ENCODE data around the gene BMP7. TPM values are rescaled to one million over a fixed set of nuclear protein-coding genes. Genes with fewer than 3 reads are reported as not detected.

BMP7 gene
- total and polyA plus RNA-seq, 9 of the 15 experiments (the other 6 are each of a cell fraction or from before 2014, with no cell fraction given) = 0.18 TPM; not detected in 8

GRCh38 chr20:57241363-57241991 lies 25.0 kb downstream of the BMP7 start:
- Histone ChIP-seq H3K4me1 (replicated peaks in 1 of 2; ENCODE audit: control insufficient read depth in 2 of 2, insufficient read depth in 2 of 2, low read length in 2 of 2) (no peaks in the 10 kb centered on the region), H3K27ac (ENCODE audit: extremely low read depth, low read depth, low read length) (no peak overlapping the region), H3K4me2 (ENCODE audit: insufficient read depth, low read length) (no peak overlapping the region), H3K9me1 (ENCODE audit: control insufficient read depth, insufficient read depth, low read length) (peaks cover 2% of the 10 kb centered on the region), H3K79me2 (ENCODE audit: control insufficient read depth, insufficient read depth, low read length) (no peaks in the 10 kb centered on the region), H2AFZ (ENCODE audit: low read depth, low read length) (no peak overlapping the region), H3K27me3 (ENCODE audit: control insufficient read depth in 2 of 2, insufficient read depth in 2 of 2, low read length in 2 of 2) (peaks cover 0 to 13% of the 10 kb centered on the region in 2 experiments; a peak in 2 of 5 replicates), H3K9ac (ENCODE audit: insufficient read depth in 1 of 2, low read depth in 2 of 2, low read length in 2 of 2) (no peak overlapping the region), H3K4me3 (no peak overlapping the region), H3K9me3 (replicated peaks; ENCODE audit: control insufficient read depth, insufficient read depth, low read depth, low read length) (no peaks in the 10 kb centered on the region), H3K36me3 (ENCODE audit: control insufficient read depth, insufficient read depth, low read length) (no peaks in the 10 kb centered on the region), H4K20me1 (replicated peaks; ENCODE audit: control insufficient read depth, insufficient read depth, low read length) (no peaks in the 10 kb centered on the region)
- WGBS (ENCODE audit: insufficient coverage, low coverage, missing lambda C conversion rate) = 0% methylated on average over 6 of the region's 6 CpGs
- BruUV-seq (replicated peaks) = no TSS peak
- intact Hi-C loops (cut with micrococcal nuclease) = no loop called here
- DNase-seq (ENCODE audit: extremely low read depth in 1 of 4, low spot score in 3 of 4) (no peak), FAIRE-seq (no peak), ATAC-seq (no peak)
- in situ Hi-C loops (cut with MboI) = no loop called here
- CTCF ChIA-PET (ENCODE audit: low intra/inter-chr PET ratio) = no interaction called here
- POLR2A ChIA-PET = interaction anchor here (0.6 kb wide), 1 partner anchor 233 kb away, joined by 3 read pairs; no protein-coding TSS in a partner anchor
- no peak for TF ChIP-seq SMAD2 (IDR thresholded peaks at IDR 0.05; ENCODE audit: low read depth, low read length)
- no peak for TF ChIP-seq CHD4 (IDR thresholded peaks at IDR 0.05; ENCODE audit: insufficient read depth, insufficient replicate concordance, low read depth, low read length, poor library complexity, severe bottlenecking)
- TF ChIP-seq MGA (IDR thresholded peaks at IDR 0.05) = no peak
- TF ChIP-seq MBD2 (IDR thresholded peaks at IDR 0.05; ENCODE audit: borderline replicate concordance, low read depth) = no peak
- TF ChIP-seq ZNF717 (CRISPR knock-in tag; IDR thresholded peaks at IDR 0.05) = no peak
- peak in 1 of 3 experiments; percentile 83; a peak in 2 of 6 replicates for TF ChIP-seq ZBTB11 (CRISPR knock-in tag; IDR thresholded peaks at IDR 0.05)

Data from K562 (cell line).